Measurements from ENCODE around the gene PRSS56. TPM values are rescaled to one million over a fixed set of nuclear protein-coding genes. Genes with fewer than 3 reads are reported as not detected.

Gene PRSS56
- total RNA-seq, 4 donors from 2014 or later, result not detected

DNA sequence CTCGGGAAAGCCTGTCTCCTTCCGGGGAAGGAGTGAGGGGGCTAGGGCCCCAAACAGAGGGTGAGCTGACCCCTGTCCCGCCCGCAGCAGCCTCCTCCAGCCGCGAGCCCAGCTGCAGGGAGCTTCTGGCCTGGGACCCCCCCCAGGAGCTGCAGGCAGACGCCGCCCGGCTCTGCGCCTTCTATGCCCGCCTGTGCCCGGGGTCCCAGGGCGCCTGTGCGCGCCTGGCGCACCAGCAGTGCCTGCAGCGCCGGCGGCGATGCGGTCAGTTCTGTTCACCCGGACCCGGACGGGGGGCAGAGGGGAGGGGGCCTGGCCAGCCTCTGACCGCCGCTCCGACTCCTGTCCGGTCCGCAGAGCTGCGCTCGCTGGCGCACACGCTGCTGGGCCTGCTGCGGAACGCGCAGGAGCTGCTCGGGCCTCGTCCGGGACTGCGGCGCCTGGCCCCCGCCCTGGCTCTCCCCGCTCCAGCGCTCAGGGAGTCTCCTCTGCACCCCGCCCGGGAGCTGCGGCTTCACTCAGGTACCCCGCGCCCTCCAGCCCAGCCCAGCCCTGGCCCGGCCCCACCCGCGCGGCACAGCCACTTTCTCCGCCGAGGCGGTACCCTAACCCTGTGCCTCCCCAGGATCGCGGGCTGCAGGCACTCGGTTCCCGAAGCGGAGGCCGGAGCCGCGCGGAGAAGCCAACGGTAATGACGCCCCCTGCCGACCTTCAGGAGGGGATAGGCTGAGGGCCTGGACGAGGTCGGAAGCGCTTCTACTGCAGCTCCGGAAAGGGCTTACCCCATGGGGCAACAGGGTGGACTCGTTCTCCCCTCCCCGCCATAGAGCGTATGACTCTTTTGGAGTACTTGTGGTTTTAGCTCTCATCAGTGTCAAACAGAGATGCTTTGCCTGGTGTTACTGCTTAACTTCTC is 3.8 kb downstream of the PRSS56 start:
- TF ChIP-seq, protein P1, sequence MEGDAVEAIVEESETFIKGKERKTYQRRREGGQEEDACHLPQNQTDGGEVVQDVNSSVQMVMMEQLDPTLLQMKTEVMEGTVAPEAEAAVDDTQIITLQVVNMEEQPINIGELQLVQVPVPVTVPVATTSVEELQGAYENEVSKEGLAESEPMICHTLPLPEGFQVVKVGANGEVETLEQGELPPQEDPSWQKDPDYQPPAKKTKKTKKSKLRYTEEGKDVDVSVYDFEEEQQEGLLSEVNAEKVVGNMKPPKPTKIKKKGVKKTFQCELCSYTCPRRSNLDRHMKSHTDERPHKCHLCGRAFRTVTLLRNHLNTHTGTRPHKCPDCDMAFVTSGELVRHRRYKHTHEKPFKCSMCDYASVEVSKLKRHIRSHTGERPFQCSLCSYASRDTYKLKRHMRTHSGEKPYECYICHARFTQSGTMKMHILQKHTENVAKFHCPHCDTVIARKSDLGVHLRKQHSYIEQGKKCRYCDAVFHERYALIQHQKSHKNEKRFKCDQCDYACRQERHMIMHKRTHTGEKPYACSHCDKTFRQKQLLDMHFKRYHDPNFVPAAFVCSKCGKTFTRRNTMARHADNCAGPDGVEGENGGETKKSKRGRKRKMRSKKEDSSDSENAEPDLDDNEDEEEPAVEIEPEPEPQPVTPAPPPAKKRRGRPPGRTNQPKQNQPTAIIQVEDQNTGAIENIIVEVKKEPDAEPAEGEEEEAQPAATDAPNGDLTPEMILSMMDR (IDR thresholded peaks at IDR 0.05), result no peak
- TF ChIP-seq POLR2A (IDR thresholded peaks at IDR 0.05) (no peak), EP300 (IDR thresholded peaks at IDR 0.05) (no peak)
- Histone ChIP-seq H3K4me1 (peaks cover 0 to 40% (median 10%) of the 10 kb centered on the region in 4 donors), H3K4me3 (peak overlapping the region in 1 of 4 donors; percentile 38), H3K9me3 (no peaks in the 10 kb centered on the region), H3K27ac (no peak overlapping the region), H3K36me3 (no peaks in the 10 kb centered on the region), H3K27me3 (peaks cover 0 to 76% of the 10 kb centered on the region in 2 donors)
- DNase-seq (ENCODE audit: low spot score in 2 of 2), result no peak
- WGBS, 2 donors, result 1 to 2% methylated on average over 21 to 26 of the region's 75 CpGs

DNA sequence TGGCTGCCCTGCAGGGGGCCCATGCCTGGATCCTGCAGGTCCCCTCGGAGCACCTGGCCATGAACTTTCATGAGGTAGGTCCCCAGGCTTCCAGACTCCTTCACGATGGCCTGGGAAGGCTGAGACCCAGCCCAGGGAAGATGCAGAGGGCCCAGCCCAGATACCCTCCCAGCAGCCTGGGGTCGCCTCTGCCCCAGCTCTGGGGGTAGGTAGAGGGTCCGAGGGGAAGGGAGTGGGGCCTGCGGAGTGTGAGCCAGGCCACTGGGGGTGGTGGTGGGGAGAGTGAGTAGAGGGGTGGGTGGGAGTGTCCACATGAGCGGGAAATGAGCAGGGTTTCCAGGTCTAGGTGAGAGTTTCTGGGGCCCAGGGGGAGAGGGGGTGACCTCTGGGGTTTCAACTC is 4.6 kb downstream of the PRSS56 start:
- peaks cover 0 to 77% of the 10 kb centered on the region in 2 donors for H3K27me3 ChIP-seq

DNA sequence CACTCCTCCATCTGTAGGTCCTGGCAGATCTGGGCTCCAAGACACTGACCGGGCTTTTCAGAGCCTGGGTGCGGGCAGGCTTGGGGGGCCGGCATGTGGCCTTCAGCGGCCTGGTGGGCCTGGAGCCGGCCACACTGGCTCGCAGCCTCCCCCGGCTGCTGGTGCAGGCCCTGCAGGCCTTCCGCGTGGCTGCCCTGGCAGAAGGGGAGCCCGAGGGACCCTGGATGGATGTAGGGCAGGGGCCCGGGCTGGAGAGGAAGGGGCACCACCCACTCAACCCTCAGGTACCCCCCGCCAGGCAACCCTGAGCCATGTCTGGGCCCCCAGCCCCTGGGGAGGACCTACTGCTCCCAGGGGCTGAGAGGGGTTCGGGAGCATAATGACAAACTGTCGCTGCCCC is 5.0 kb downstream of the PRSS56 start:
- Histone ChIP-seq H3K36me3 (no peaks in the 10 kb centered on the region), H3K4me3 (no peak overlapping the region), H3K27ac (no peak overlapping the region), H3K9me3 (no peaks in the 10 kb centered on the region), H3K4me1 (peaks cover 0 to 40% (median 10%) of the 10 kb centered on the region in 4 donors), H3K27me3 (peaks cover 0 to 77% of the 10 kb centered on the region in 2 donors)
- TF ChIP-seq EP300 (IDR thresholded peaks at IDR 0.05) (no peak), POLR2A (IDR thresholded peaks at IDR 0.05) (no peak)
- TF ChIP-seq, protein P1 (IDR thresholded peaks at IDR 0.05), result no peak
- no peak for DNase-seq (ENCODE audit: low spot score in 2 of 2)
- WGBS, 2 donors, result 79 to 91% methylated on average over 6 to 11 of the region's 14 CpGs

More for the DNA sequence above, 4.6 kb downstream of the PRSS56 start:
- DNase-seq (ENCODE audit: low spot score in 2 of 2), result no peak
- no peak for TF ChIP-seq EP300 (IDR thresholded peaks at IDR 0.05)
- no peak for TF ChIP-seq POLR2A (IDR thresholded peaks at IDR 0.05)
- TF ChIP-seq, protein P1 (IDR thresholded peaks at IDR 0.05), result no peak
- H3K4me1 ChIP-seq, result peaks cover 0 to 40% (median 10%) of the 10 kb centered on the region in 4 donors
- no peak overlapping the region for H3K27ac ChIP-seq
- H3K36me3 ChIP-seq, result no peaks in the 10 kb centered on the region
- 75 to 77% methylated on average over 5 to 6 of the region's 6 CpGs for WGBS, 2 donors
- no peak overlapping the region for H3K4me3 ChIP-seq
- no peaks in the 10 kb centered on the region for H3K9me3 ChIP-seq

DNA sequence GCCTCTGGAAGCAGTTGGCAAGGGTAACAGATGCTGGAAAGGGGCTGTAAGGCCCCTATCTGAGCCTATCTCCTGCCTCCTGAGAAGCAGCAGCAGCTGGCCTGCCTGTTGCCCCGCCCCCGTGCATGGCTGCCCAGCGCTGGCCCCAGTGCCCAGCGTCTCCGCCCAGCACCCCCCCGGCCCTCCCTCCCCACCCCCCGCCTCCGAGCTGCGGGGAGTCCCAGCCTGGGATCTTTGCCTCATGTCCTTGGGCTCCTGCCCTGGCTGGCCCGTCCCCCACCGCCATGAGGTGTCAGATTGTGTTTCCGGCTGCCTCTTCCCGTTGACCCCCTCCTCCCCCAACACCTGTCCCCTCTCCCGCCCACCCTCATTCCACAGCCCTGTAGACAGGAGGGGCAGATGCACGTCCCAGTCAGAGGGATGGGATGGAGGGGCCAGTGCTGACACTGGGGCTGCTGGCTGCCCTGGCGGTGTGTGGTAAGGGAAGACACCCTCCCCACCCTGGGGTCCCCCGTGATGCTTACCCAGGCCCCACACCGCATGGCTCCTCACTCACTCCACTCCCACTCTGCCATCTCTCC is 5.7 kb downstream of the PRSS56 start, which contains the start of gene CHRND:
CHRND (plus strand) TSS at position 370 of the 581 bp plus-strand sequence; CDS start at position 426, 56 bp downstream.
- H3K27ac ChIP-seq, result no peak within 1 kb of the TSS
- no peak within 1 kb of the TSS for H3K4me3 ChIP-seq
- TF ChIP-seq POLR2A (IDR thresholded peaks at IDR 0.05) (no peak), EP300 (IDR thresholded peaks at IDR 0.05) (no peak)
- TF ChIP-seq, protein P1 (IDR thresholded peaks at IDR 0.05), result no peak
- 7 to 29% methylated on average over 11 to 14 of the region's 18 CpGs for WGBS, 2 donors
- no peak for DNase-seq (ENCODE audit: low spot score in 2 of 2)
- peaks cover 0 to 40% (median 10%) of the 10 kb centered on the region in 4 donors for H3K4me1 ChIP-seq
- H3K36me3 ChIP-seq, result no peaks in the 10 kb centered on the region
- no peaks in the 10 kb centered on the region for H3K9me3 ChIP-seq
- H3K27me3 ChIP-seq, result peaks cover 0 to 77% of the 10 kb centered on the region in 2 donors
